Measurements from ENCODE around the gene SREK1. TPM values are rescaled to one million over a fixed set of nuclear protein-coding genes. Genes with fewer than 3 reads are reported as not detected.

Gene SREK1
- total RNA-seq, 1 experiment from 2014 or later = 54.1 TPM

Other genes with a start within 250 kb of the SREK1 start
- 101 and 115 TPM in 2 replicates for gene ERBIN, start 217.7 kb upstream of the SREK1 start, total RNA-seq (2014; rRNA removed; shearing (Covaris generic))